Caco-2 (cell line): ENCODE results near the gene JAGN1. TPM values are rescaled to one million over a fixed set of nuclear protein-coding genes. Genes with fewer than 3 reads are reported as not detected.
"Not testable (repeated sequence)": the region's sequence is repeated elsewhere in the genome, so short reads cannot be mapped to it uniquely, and the experiment has no call there.

Experiments used
- BruUV-seq: library from RNA; stranded (reverse); fragments of 400-500 nt; replicated peaks from 2 replicates; lab custom pipeline; 2021; lab: Mats Ljungman, UMichigan
- CTCF ChIA-PET: fragments of 300-600 bp; sonication (Branson Sonifier 250); formaldehyde crosslinking; loops from one replicate; lab custom pipeline; 2022; ENCODE audit warnings: antibody characterized with exemption; lab: Charles Lee
- POLR2A ChIA-PET: fragments of 300-600 bp; sonication (Branson Sonifier 250); formaldehyde crosslinking; loops from one replicate; lab custom pipeline; 2022; ENCODE audit warnings: antibody characterized with exemption; lab: Charles Lee
- DNase-seq, 2 experiments: peaks; one replicate each; pipeline versions ENCODE4 v3.0.0 to v3.0.0-alpha.2; 2020 to 2022
- H3K27me3 ChIP-seq: replicated peaks from 2 replicates; pipeline ENCODE4 v1.6.0; 2011; ENCODE audit warnings: low read length; ENCODE audit not compliant: control insufficient read depth, insufficient read depth
- H3K36me3 ChIP-seq: 2 replicates; pipeline ENCODE4 v1.5.1; 2011; ENCODE audit warnings: low read length; ENCODE audit not compliant: control insufficient read depth, insufficient read depth
- H3K4me1 ChIP-seq: fragments of 250-450 bp; sonication (Bioruptor Pico); 2 replicates; pipeline ENCODE4 v1.5.1; 2020; ENCODE audit warnings: mild to moderate bottlenecking
- H3K4me3 ChIP-seq: 2 replicates; pipeline ENCODE4 v1.5.1; 2011; ENCODE audit warnings: low read depth, mild to moderate bottlenecking, control low read depth, low read length
- H3K9me3 ChIP-seq: fragments of 250-450 bp; sonication (Bioruptor Pico); 2 replicates; pipeline ENCODE4 v1.5.1; 2020; ENCODE audit warnings: mild to moderate bottlenecking, moderate library complexity
- H3K27ac Mint-ChIP-seq: one replicate; pipeline ENCODE4 v1.8.0; 2022; ENCODE audit warnings: mixed read lengths; ENCODE audit not compliant: unreplicated experiment
- H3K27me3 Mint-ChIP-seq: one replicate; pipeline ENCODE4 v1.8.0; 2022; ENCODE audit warnings: mixed read lengths; ENCODE audit not compliant: insufficient read depth, unreplicated experiment
- H3K36me3 Mint-ChIP-seq: one replicate; pipeline ENCODE4 v1.8.0; 2022; ENCODE audit warnings: mild to moderate bottlenecking, mixed read lengths; ENCODE audit not compliant: insufficient read depth, unreplicated experiment
- H3K4me1 Mint-ChIP-seq: one replicate; pipeline ENCODE4 v1.8.0; 2022; ENCODE audit warnings: low read depth, mixed read lengths; ENCODE audit not compliant: unreplicated experiment
- H3K4me3 Mint-ChIP-seq: one replicate; pipeline ENCODE4 v1.8.0; 2022; ENCODE audit warnings: mild to moderate bottlenecking, moderate library complexity, mixed read lengths; ENCODE audit not compliant: unreplicated experiment
- H3K9me3 Mint-ChIP-seq: one replicate; pipeline ENCODE4 v1.8.0; 2022; ENCODE audit warnings: mixed read lengths; ENCODE audit not compliant: unreplicated experiment
- intact Hi-C: fragments of 100-400 bp; cut with micrococcal nuclease; formaldehyde crosslinking; loops from one replicate; pipeline ENCODE4 v1.10.0; 2022; ENCODE audit not compliant: unreplicated experiment
- total RNA-seq: library from RNA; stranded (reverse); gene quantifications from 2 replicates; pipeline ENCODE4 v1.2.3, GENCODE V29; 2022
- TF ChIP-seq, protein P1 (sequence below), 2 experiments: fragments of 200-600 bp in 1 of 2; IDR thresholded peaks; 1 replicate in 1 of 2; 2 replicates in 1 of 2; pipeline versions ENCODE4 v1.5.1 to v1.8.0; 2011 to 2022; ENCODE audit warnings: antibody characterized with exemption in 1 of 2, control low read depth in 1 of 2, inconsistent platforms in 1 of 2, low read depth in 1 of 2, low read length in 1 of 2, mild to moderate bottlenecking in 1 of 2, moderate library complexity in 1 of 2; ENCODE audit not compliant: insufficient read depth in 1 of 2, severe bottlenecking in 1 of 2, unreplicated experiment in 1 of 2

The JAGN1 gene
- total RNA-seq, 1 experiment from 2014 or later = 34.2 TPM

DNA sequence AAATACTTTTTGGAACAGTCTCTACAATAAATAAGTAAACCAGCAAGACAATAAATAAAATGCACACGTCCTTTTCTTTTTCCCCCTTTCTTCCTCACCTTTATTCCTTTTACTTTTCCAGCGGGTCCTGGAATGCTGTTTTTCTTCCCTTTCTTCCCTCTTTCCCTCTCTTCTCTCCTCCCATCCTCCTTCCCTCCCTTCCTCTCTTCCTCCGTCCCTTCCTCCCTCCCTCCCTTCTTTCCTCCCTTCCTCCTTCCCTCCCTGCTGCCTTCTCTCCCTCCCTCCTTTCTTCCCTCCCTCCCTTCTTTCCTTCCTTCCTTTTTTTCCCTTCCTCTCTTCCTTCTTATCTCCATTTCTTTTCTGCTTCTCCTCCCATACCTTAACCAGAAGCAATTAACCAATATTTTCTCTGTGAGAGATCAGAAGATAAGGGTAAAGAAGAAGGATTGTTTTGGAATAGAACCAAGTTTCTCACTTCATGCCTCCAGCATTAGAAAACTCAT, 8.9 kb downstream of the JAGN1 start:
- TF ChIP-seq, protein P1, sequence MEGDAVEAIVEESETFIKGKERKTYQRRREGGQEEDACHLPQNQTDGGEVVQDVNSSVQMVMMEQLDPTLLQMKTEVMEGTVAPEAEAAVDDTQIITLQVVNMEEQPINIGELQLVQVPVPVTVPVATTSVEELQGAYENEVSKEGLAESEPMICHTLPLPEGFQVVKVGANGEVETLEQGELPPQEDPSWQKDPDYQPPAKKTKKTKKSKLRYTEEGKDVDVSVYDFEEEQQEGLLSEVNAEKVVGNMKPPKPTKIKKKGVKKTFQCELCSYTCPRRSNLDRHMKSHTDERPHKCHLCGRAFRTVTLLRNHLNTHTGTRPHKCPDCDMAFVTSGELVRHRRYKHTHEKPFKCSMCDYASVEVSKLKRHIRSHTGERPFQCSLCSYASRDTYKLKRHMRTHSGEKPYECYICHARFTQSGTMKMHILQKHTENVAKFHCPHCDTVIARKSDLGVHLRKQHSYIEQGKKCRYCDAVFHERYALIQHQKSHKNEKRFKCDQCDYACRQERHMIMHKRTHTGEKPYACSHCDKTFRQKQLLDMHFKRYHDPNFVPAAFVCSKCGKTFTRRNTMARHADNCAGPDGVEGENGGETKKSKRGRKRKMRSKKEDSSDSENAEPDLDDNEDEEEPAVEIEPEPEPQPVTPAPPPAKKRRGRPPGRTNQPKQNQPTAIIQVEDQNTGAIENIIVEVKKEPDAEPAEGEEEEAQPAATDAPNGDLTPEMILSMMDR (IDR thresholded peaks at IDR 0.05; ENCODE audit: insufficient read depth in 1 of 2, low read depth in 1 of 2, low read length in 1 of 2, severe bottlenecking in 1 of 2, unreplicated experiment in 1 of 2) = no peak
- no peaks in the 10 kb centered on the region for H3K9me3 Mint-ChIP-seq
- Histone ChIP-seq H3K27me3 (no peaks in the 10 kb centered on the region), H3K4me1 (peaks cover 69% of the 10 kb centered on the region), H3K36me3 (no peaks in the 10 kb centered on the region), H3K4me3 (no peak overlapping the region), H3K9me3 (peaks cover 4% of the 10 kb centered on the region)
- intact Hi-C loops = loop anchor here (2.0 to 5.0 kb wide), 2 partner anchors 15 to 57 kb away; partner anchors contain the start of gene RPUSD3
- CTCF ChIA-PET = no interaction called here
- POLR2A ChIA-PET = no interaction called here
- peaks cover 28% of the 10 kb centered on the region for H3K4me1 Mint-ChIP-seq
- peaks cover 51% of the 10 kb centered on the region for H3K36me3 Mint-ChIP-seq
- no peaks in the 10 kb centered on the region for H3K27me3 Mint-ChIP-seq
- BruUV-seq = no TSS peak
- no peak for DNase-seq
- H3K4me3 Mint-ChIP-seq = peak overlapping the region; percentile 1
- H3K27ac Mint-ChIP-seq = peak overlapping the region; percentile 50

DNA sequence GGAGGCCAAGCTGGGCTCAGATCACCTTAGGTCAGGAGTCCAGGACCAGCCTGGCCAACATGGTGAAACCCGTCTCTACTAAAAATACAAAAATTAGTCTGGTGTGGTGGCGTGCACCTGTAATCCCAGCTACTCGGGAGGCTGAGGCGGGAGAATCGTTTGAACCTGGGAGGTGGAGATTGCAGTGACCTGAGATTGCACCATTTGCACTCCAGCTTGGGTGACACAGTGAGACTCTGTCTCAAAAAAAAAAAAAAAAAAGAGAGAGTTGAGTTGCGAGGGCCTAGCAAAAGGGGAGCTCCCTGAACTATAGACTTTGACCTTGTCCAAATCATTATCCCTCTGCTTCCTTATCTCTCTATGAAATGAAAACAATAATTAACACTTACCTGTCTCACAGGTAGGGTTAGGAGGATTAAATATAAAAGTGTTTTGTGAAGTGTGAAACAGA, 10.6 kb downstream of the JAGN1 start:
- H3K27ac Mint-ChIP-seq = peak overlapping the region; percentile 90
- ChIA-PET CTCF (interaction anchor here (0.7 to 3.1 kb wide), 4 partner anchors 10 to 46 kb away, joined by 3 to 14 read pairs (median 6); partner anchors contain the start of gene JAGN1), POLR2A (interaction anchor here (0.5 to 2.2 kb wide), 8 partner anchors 9 to 69 kb away, joined by 3 to 12 read pairs (median 3); partner anchors contain the start of gene JAGN1)
- intact Hi-C loops, H3K9me3 Mint-ChIP-seq, BruUV-seq, H3K4me3 ChIP-seq, H3K27me3 ChIP-seq, H3K36me3 ChIP-seq, H3K9me3 ChIP-seq, H3K27me3 Mint-ChIP-seq: not testable (repeated sequence)
- peaks cover 24% of the 10 kb centered on the region for H3K4me1 Mint-ChIP-seq
- H3K36me3 Mint-ChIP-seq = peaks cover 47% of the 10 kb centered on the region
- H3K4me1 ChIP-seq = peaks cover 66% of the 10 kb centered on the region
- peak; percentile 60 to 79 for DNase-seq
- peak overlapping the region; percentile 59 for H3K4me3 Mint-ChIP-seq

DNA sequence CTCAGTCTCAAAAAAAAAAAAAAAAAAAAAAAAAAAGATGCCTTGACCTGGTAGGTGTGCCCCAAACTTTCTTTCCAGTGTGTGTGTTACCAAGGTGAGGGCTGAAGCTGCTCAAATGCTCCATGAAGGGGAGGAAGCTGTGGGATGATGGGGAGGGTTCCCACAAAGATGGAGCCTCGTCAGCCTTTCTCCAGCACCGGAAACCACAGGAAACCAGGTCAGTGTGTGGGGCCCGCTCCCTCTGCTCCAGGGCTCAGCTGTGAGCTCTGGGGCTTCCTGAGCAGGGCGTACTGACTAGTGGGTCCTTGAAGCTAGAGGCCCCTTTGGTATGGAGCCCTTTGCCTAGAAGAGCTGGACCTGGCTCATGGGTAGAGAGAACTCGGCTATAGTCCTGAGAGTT, 11.6 kb downstream of the JAGN1 start:
- no peaks in the 10 kb centered on the region; the same call in none of the 2 replicates for H3K36me3 ChIP-seq
- H3K36me3 Mint-ChIP-seq = peaks cover 52% of the 10 kb centered on the region
- H3K27ac Mint-ChIP-seq = peak overlapping the region; percentile 90
- peak overlapping the region; percentile 94 for H3K4me3 Mint-ChIP-seq
- TF ChIP-seq, protein P1 (IDR thresholded peaks at IDR 0.05; ENCODE audit: insufficient read depth in 1 of 2, low read depth in 1 of 2, low read length in 1 of 2, severe bottlenecking in 1 of 2, unreplicated experiment in 1 of 2) = no peak
- H3K27me3 ChIP-seq = no peaks in the 10 kb centered on the region
- H3K27me3 Mint-ChIP-seq = no peaks in the 10 kb centered on the region
- H3K9me3 Mint-ChIP-seq = no peaks in the 10 kb centered on the region
- intact Hi-C loops = loop anchor here (1.0 kb wide), 4 partner anchors 13 to 54 kb away; partner anchors contain the start of gene CRELD1
- no peak for DNase-seq
- H3K4me1 ChIP-seq = peaks cover 56% of the 10 kb centered on the region
- CTCF ChIA-PET = interaction anchor here (0.7 to 3.1 kb wide), 5 partner anchors 14 to 45 kb away, joined by 3 to 14 read pairs (median 5); partner anchors contain the start of gene IL17RC
- peaks cover 23% of the 10 kb centered on the region for H3K4me1 Mint-ChIP-seq
- POLR2A ChIA-PET = interaction anchor here (0.7 to 2.2 kb wide), 5 partner anchors 10 to 31 kb away, joined by 4 to 30 read pairs (median 12); partner anchors contain the start of genes CRELD1 and IL17RC
- no peak overlapping the region for H3K4me3 ChIP-seq
- peaks cover 4% of the 10 kb centered on the region for H3K9me3 ChIP-seq
- no TSS peak for BruUV-seq
